Kidney (tissue), 14 donors: Measurements from ENCODE around the gene CHRNA1. TPM values are rescaled to one million over a fixed set of nuclear protein-coding genes. Genes with fewer than 3 reads are reported as not detected.

Source experiments
- DNase-seq, 5 donors: peaks; one replicate each; pipeline ENCODE4 v3.0.0-alpha.2; 2013 to 2020
- FAIRE-seq: peaks from 2 replicates; lab custom pipeline; 2012; peaks lifted over from hg19 to GRCh38; lab: Jason Lieb, UNC
- H3K27ac ChIP-seq, 2 donors: one replicate each; pipeline ENCODE4 v1.7.0; 2013; ENCODE audit warnings: low read depth in 2 of 2, low read length in 2 of 2, inconsistent platforms in 1 of 2
- H3K27me3 ChIP-seq: one replicate; pipeline ENCODE4 v1.7.1; 2013; ENCODE audit warnings: low read length, inconsistent platforms; ENCODE audit not compliant: control insufficient read depth, insufficient read depth
- H3K36me3 ChIP-seq, 3 donors: one replicate each; pipeline versions ENCODE4 v1.7.0 to v1.7.1; 2013; ENCODE audit warnings: low read length in 3 of 3, control low read depth in 1 of 3, inconsistent platforms in 1 of 3; ENCODE audit not compliant: insufficient read depth in 3 of 3, control insufficient read depth in 2 of 3
- H3K4me1 ChIP-seq, 3 donors: one replicate each; pipeline versions ENCODE4 v1.7.0 to v1.7.1; 2013; ENCODE audit warnings: low read length in 3 of 3, inconsistent platforms in 1 of 3, low read depth in 1 of 3; ENCODE audit not compliant: control insufficient read depth in 2 of 3, insufficient read depth in 2 of 3
- H3K4me3 ChIP-seq, 3 donors: one replicate each; pipeline versions ENCODE4 v1.7.0 to v1.8.1; 2013; ENCODE audit warnings: low read length in 3 of 3, control low read depth in 1 of 3, inconsistent platforms in 1 of 3
- H3K9ac ChIP-seq, 3 donors: one replicate each; pipeline versions ENCODE4 v1.7.0 to v1.7.1; 2013; ENCODE audit warnings: low read length in 3 of 3, control low read depth in 1 of 3, inconsistent platforms in 1 of 3
- H3K9me3 ChIP-seq, 3 donors: one replicate each; pipeline versions ENCODE4 v1.7.0 to v1.7.1; 2013; ENCODE audit warnings: low read length in 3 of 3, control low read depth in 1 of 3, inconsistent platforms in 1 of 3; ENCODE audit not compliant: control insufficient read depth in 2 of 3, insufficient read depth in 1 of 3
- intact Hi-C: fragments of 100-400 bp; cut with DNase I; formaldehyde crosslinking; loops from one replicate; pipeline ENCODE4 v1.11.1; 2022
- polyA plus RNA-seq: library from polyadenylated mRNA; stranded (reverse); fragments of 350-450 nt; fragmentation: Illumina TruSeq; extraction: RNeasy Lipid Tissue Mini Kit (QIAGEN cat#74804); gene quantifications from one replicate; pipeline ENCODE4 v1.2.3, GENCODE V29; 2014; ENCODE audit warnings: low read depth, low replicate concordance; ENCODE audit not compliant: insufficient read depth
- total RNA-seq: library from RNA; stranded (reverse); fragmentation: NEBNext Ultra II Directional; extraction: Animal tissue kit (Norgen Biotek cat#: 25700); gene quantifications from one replicate; pipeline ENCODE4 v1.2.1, GENCODE V29; 2021
- TF ChIP-seq, protein P1 (sequence below): IDR thresholded peaks from 3 replicates; pipeline ENCODE4 v1.5.1; 2012; ENCODE audit warnings: mild to moderate bottlenecking, moderate library complexity, borderline replicate concordance; ENCODE audit not compliant: insufficient read depth; ENCODE audit errors: extremely low read depth
- donor health status: control.
- donor health status: control.
- donor health status: control.
- donor health status: control.
- donor health status: control.
- donor health status: DM: yes; HTN: yes; CAD: no.
- donor health status: Normal renal cell carcinoma (clear cell type).

The CHRNA1 gene
- total and polyA plus RNA-seq, 2 donors from 2014 or later, result not detected

DNA sequence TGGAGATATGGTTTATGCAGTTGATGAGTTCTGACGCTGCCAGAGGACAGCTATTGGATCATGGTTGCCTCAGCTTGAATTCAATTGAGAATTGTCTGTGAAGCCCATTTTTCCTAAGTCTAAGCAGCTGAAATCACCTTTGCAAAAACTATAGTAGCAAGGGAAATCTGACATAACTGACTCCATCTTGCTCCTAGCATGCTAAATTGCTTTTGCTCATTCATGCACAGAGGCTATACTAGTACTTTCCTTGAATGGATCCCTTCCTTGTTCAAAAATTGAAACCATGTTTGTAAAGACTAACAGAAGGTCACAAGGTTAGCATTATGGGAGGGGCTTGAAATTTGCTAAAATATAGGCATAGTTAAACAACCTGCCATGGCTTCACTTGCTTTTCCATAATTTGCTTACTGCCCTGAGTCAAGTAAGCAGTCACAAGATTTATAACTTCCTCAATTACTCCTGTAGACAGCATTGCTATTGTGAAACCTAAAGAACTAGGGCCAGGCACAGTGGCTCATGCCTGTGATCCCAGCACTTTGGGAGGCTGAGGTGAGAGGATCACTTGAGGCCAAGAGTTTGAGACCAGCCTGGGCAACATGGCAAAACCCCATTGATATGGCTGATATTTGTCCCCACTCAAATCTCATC, 41.2 kb downstream of the CHRNA1 start:
- Histone ChIP-seq H3K9ac (no peak overlapping the region), H3K27ac (no peak overlapping the region), H3K4me1 (no peaks in the 10 kb centered on the region), H3K9me3 (no peaks in the 10 kb centered on the region), H3K27me3 (no peaks in the 10 kb centered on the region), H3K4me3 (no peak overlapping the region), H3K36me3 (no peaks in the 10 kb centered on the region)
- DNase-seq (no peak), FAIRE-seq (no peak)
- TF ChIP-seq, protein P1, sequence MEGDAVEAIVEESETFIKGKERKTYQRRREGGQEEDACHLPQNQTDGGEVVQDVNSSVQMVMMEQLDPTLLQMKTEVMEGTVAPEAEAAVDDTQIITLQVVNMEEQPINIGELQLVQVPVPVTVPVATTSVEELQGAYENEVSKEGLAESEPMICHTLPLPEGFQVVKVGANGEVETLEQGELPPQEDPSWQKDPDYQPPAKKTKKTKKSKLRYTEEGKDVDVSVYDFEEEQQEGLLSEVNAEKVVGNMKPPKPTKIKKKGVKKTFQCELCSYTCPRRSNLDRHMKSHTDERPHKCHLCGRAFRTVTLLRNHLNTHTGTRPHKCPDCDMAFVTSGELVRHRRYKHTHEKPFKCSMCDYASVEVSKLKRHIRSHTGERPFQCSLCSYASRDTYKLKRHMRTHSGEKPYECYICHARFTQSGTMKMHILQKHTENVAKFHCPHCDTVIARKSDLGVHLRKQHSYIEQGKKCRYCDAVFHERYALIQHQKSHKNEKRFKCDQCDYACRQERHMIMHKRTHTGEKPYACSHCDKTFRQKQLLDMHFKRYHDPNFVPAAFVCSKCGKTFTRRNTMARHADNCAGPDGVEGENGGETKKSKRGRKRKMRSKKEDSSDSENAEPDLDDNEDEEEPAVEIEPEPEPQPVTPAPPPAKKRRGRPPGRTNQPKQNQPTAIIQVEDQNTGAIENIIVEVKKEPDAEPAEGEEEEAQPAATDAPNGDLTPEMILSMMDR, result no peak
- intact Hi-C loops, result no loop called here

DNA sequence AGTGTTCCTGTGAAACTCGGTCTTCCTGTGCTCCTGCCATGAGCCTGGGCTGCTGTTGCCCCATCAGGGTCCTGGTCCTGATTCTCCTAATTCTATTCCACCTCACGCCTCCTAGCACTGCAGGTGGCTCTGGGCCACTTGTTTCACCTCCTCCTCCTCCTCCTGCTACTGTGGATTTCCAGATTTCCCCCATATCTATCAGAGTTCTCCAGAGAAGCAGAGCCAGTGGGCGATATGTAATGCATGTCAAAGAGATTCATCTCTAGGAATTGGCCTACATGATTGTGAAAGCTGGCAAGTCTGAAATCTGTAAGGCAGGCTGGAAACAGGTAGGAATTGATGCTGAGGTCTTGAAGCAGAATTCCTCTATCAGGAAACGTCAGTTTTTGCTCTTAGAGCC, 45.3 kb downstream of the CHRNA1 start:
- TF ChIP-seq, protein P1, result no peak
- H3K27me3 ChIP-seq, result no peaks in the 10 kb centered on the region
- no peaks in the 10 kb centered on the region for H3K4me1 ChIP-seq
- DNase-seq (no peak), FAIRE-seq (no peak)
- no peaks in the 10 kb centered on the region for H3K36me3 ChIP-seq
- H3K4me3 ChIP-seq, result no peak overlapping the region
- intact Hi-C loops, result no loop called here
- no peaks in the 10 kb centered on the region for H3K9me3 ChIP-seq
- H3K9ac ChIP-seq, result no peak overlapping the region
- no peak overlapping the region for H3K27ac ChIP-seq

DNA sequence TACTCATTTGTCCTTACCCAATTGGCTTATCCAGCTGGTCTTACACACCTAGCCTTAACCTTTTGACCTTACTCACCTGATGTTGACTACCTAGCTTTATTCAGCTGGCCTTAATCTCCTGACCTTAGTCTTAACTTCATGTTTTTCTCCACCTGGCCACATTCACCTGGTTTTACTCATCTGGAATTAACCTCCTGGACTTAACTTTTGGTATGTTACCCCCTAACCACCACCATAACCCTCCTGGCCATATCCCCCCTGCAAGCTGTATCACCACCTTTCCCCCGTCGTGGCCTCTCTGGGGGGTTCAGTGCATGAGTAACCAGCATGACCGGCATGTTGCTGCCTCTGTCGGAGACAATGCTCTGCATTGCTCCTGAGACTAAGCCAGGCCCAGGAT, 45.7 kb downstream of the CHRNA1 start:
- no peak overlapping the region for H3K9ac ChIP-seq
- DNase-seq, result no peak
- H3K4me3 ChIP-seq, result no peak overlapping the region
- H3K36me3 ChIP-seq, result no peaks in the 10 kb centered on the region
- no peaks in the 10 kb centered on the region for H3K4me1 ChIP-seq
- no peak overlapping the region for H3K27ac ChIP-seq
- no peak for FAIRE-seq
- intact Hi-C loops, result no loop called here
- TF ChIP-seq, protein P1, result no peak
- no peaks in the 10 kb centered on the region for H3K9me3 ChIP-seq
- no peaks in the 10 kb centered on the region for H3K27me3 ChIP-seq

DNA sequence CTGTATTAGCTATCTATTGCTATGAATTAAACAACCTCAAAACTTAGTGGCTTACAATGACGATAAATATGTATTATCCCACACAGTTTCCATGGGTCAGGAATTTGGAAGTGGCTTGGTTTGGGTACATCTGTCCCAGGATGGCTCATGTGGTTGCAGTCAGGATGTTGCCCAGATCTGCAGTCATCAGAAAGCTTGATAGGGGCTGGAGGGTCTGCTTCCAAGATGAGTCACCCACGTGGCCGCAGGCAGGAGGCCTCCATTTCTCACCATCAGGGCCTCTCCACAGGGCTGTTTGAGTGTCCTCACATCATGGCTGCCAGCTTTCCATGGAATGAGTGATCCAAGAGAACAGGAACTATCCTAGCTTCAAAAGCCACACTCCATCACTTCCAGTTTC, 46.4 kb downstream of the CHRNA1 start:
- DNase-seq, result no peak

More for the DNA sequence above, 46.4 kb downstream of the CHRNA1 start:
- intact Hi-C loops, result no loop called here
- Histone ChIP-seq H3K27me3 (no peaks in the 10 kb centered on the region), H3K27ac (no peak overlapping the region), H3K9ac (no peak overlapping the region), H3K36me3 (no peaks in the 10 kb centered on the region), H3K9me3 (no peaks in the 10 kb centered on the region), H3K4me1 (no peaks in the 10 kb centered on the region), H3K4me3 (no peak overlapping the region)
- TF ChIP-seq, protein P1, result no peak
- FAIRE-seq, result no peak
